HepG2 (cell line): ENCODE measurements around the gene SIAH2. TPM values are rescaled to one million over a fixed set of nuclear protein-coding genes. Genes with fewer than 3 reads are reported as not detected.

Source experiments
- CAMTA2 ChIP-seq: sonication (generic); formaldehyde crosslinking; IDR thresholded peaks from 2 replicates; pipeline ENCODE4 v1.4.0; 2020; ENCODE audit warnings: mild to moderate bottlenecking, missing genetic modification reagents, borderline replicate concordance
- CENPX ChIP-seq: sonication (generic); formaldehyde crosslinking; IDR thresholded peaks from 2 replicates; pipeline ENCODE4 v1.9.0; 2021; ENCODE audit warnings: mild to moderate bottlenecking, missing genetic modification reagents, moderate library complexity
- KLF16 ChIP-seq, 2 experiments: sonication (generic) in 1 of 2; formaldehyde crosslinking in 1 of 2; IDR thresholded peaks; 2 replicates each; pipeline versions ENCODE4 v1.6.1 to v1.8.0; 2016 to 2023; ENCODE audit warnings: missing genetic modification reagents in 2 of 2, missing compliant biosample characterization in 1 of 2
- MXI1 ChIP-seq: IDR thresholded peaks from 3 replicates; pipeline ENCODE4 v1.6.1; 2012; ENCODE audit warnings: low read depth, low read length, inconsistent platforms, borderline replicate concordance
- NKX3-1 ChIP-seq: sonication (generic); formaldehyde crosslinking; IDR thresholded peaks from 2 replicates; pipeline ENCODE4 v1.5.0; 2020; ENCODE audit warnings: missing genetic modification reagents
- RARA ChIP-seq: IDR thresholded peaks from 2 replicates; pipeline ENCODE4 v1.6.1; 2016; ENCODE audit warnings: missing genetic modification reagents, missing compliant biosample characterization
- RBM22 ChIP-seq: fragments of 200-400 bp; formaldehyde crosslinking; optimal IDR thresholded peaks from 2 replicates; pipeline ENCODE3; 2017; ENCODE audit warnings: mild to moderate bottlenecking, low read length, moderate library complexity
- REXO4 ChIP-seq: sonication (generic); formaldehyde crosslinking; IDR thresholded peaks from 2 replicates; pipeline ENCODE4 v1.8.0; 2022; ENCODE audit warnings: missing genetic modification reagents, mild to moderate bottlenecking, borderline replicate concordance
- SATB2 ChIP-seq: sonication (generic); formaldehyde crosslinking; IDR thresholded peaks from 2 replicates; pipeline ENCODE4 v1.5.0; 2020; ENCODE audit warnings: missing genetic modification reagents
- ZNF17 ChIP-seq: sonication (generic); formaldehyde crosslinking; IDR thresholded peaks from 2 replicates; pipeline ENCODE4 v1.5.0; 2020; ENCODE audit warnings: mild to moderate bottlenecking, missing genetic modification reagents
- ZNF251 ChIP-seq: sonication (generic); formaldehyde crosslinking; IDR thresholded peaks from 2 replicates; pipeline ENCODE4 v1.9.0; 2021; ENCODE audit warnings: mild to moderate bottlenecking, missing genetic modification reagents
- ZNF333 ChIP-seq: sonication (generic); formaldehyde crosslinking; IDR thresholded peaks from 2 replicates; pipeline ENCODE4 v1.4.0; 2020; ENCODE audit warnings: mild to moderate bottlenecking, missing genetic modification reagents, borderline replicate concordance
- ZNF350 ChIP-seq: sonication (generic); formaldehyde crosslinking; IDR thresholded peaks from 2 replicates; pipeline ENCODE4 v1.4.0; 2020; ENCODE audit warnings: mild to moderate bottlenecking, low read depth, missing genetic modification reagents, borderline replicate concordance
- ZNF501 ChIP-seq: sonication (generic); formaldehyde crosslinking; IDR thresholded peaks from 2 replicates; pipeline ENCODE4 v1.5.1; 2020; ENCODE audit warnings: mild to moderate bottlenecking, moderate library complexity, missing genetic modification reagents
- ZNF567 ChIP-seq: sonication (generic); formaldehyde crosslinking; IDR thresholded peaks from 2 replicates; pipeline ENCODE4 v1.8.1; 2023; ENCODE audit warnings: mild to moderate bottlenecking, missing genetic modification reagents, borderline replicate concordance
- ZNF577 ChIP-seq: sonication (generic); formaldehyde crosslinking; IDR thresholded peaks from 2 replicates; pipeline ENCODE4 v1.4.0; 2020; ENCODE audit warnings: mild to moderate bottlenecking, low read depth, missing genetic modification reagents, borderline replicate concordance
- ZNF589 ChIP-seq: sonication (generic); formaldehyde crosslinking; conservative IDR thresholded peaks from 2 replicates; pipeline ENCODE4 v1.8.0; 2022; ENCODE audit warnings: mild to moderate bottlenecking, moderate library complexity, missing genetic modification reagents
- ZNF615 ChIP-seq: sonication (generic); formaldehyde crosslinking; IDR thresholded peaks from 2 replicates; pipeline ENCODE4 v1.5.0; 2020; ENCODE audit warnings: mild to moderate bottlenecking, missing genetic modification reagents, borderline replicate concordance
- ZNF766 ChIP-seq: sonication (generic); formaldehyde crosslinking; IDR thresholded peaks from 2 replicates; pipeline ENCODE4 v1.5.0; 2020; ENCODE audit warnings: missing genetic modification reagents, borderline replicate concordance
- ZNF776 ChIP-seq: sonication (generic); formaldehyde crosslinking; IDR thresholded peaks from 2 replicates; pipeline ENCODE4 v1.4.0; 2020; ENCODE audit warnings: mild to moderate bottlenecking, missing genetic modification reagents
- ZSCAN25 ChIP-seq: sonication (generic); formaldehyde crosslinking; IDR thresholded peaks from 2 replicates; pipeline ENCODE4 v1.8.0; 2022; ENCODE audit warnings: mild to moderate bottlenecking, missing genetic modification reagents
- polyA plus RNA-seq, 8 experiments: library from polyadenylated mRNA; depleted of rRNA in 3 of 8; stranded (reverse) in 7 of 8; unstranded in 1 of 8; fragments of >200 nt; fragmentation: Illumina TruSeq in 4 of 8; extraction: Trizol in 4 of 8; gene quantifications; 2 replicates each; pipeline versions ENCODE4 v1.2.1 to v1.2.3, GENCODE V29; 2011 to 2016; ENCODE audit warnings: low read depth in 4 of 8, missing spikeins in 1 of 8, mixed read lengths in 1 of 8; ENCODE audit not compliant: insufficient read depth in 1 of 8
- total RNA-seq, 5 experiments: library from RNA; depleted of rRNA; stranded (reverse); fragments of >200 nt; fragmentation: Illumina TruSeq; extraction: Trizol; gene quantifications; 2 replicates each; pipeline ENCODE4 v1.2.3, GENCODE V29; 2016; ENCODE audit warnings: low read depth in 1 of 5
- TF ChIP-seq, protein P1 (sequence below): sonication (generic); formaldehyde crosslinking; IDR thresholded peaks from 2 replicates; pipeline ENCODE4 v1.4.0; 2020; ENCODE audit warnings: missing genetic modification reagents
- TF ChIP-seq, protein P2 (sequence below): sonication (generic); formaldehyde crosslinking; IDR thresholded peaks from 2 replicates; pipeline ENCODE4 v1.4.0; 2020; ENCODE audit warnings: missing genetic modification reagents
- TF ChIP-seq, protein P3 (sequence below): sonication (generic); formaldehyde crosslinking; IDR thresholded peaks from 2 replicates; pipeline ENCODE4 v1.9.0; 2021; ENCODE audit warnings: missing genetic modification reagents, borderline replicate concordance
- TF ChIP-seq, protein P4 (sequence below): IDR thresholded peaks from 2 replicates; pipeline ENCODE4 v1.6.1; 2018; ENCODE audit warnings: missing genetic modification reagents, mild to moderate bottlenecking, missing compliant biosample characterization

Gene SIAH2
- total and polyA plus RNA-seq, 2 of the 13 experiments (the other 11 are each of a cell fraction or from before 2014, with no cell fraction given), result 71.8 to 117 TPM

DNA sequence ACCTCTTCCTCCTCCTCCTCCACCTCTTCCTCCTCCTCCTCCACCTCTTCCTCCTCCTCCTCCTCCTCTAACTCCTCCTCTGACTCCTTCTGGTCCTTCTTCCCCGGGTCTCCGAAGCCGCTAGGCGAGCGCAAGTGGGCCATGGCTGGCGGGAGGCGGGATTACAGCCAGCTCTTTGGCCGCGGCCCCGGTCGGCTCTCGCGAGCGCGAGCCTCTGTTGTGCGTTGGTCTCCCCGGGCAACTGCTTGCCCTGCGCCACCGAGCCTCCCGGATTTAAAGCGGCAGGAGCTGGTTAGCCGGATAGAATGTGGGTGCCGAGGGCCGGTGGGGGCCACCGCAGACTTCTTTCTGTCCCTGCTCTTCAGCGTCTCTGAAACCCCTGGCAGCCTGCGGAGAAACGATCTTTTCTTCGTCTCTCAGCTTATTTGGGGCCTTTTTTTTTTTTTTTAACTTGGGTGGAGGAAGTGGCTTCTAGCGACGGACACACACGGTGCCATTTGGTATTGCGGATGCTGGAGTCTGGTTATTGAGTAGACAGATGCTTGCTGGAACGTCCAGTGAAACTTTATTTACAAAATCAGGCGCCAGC is 59.1 kb downstream of the SIAH2 start, which contains the start of gene ERICH6 (continued):
- TF ChIP-seq, protein P1, sequence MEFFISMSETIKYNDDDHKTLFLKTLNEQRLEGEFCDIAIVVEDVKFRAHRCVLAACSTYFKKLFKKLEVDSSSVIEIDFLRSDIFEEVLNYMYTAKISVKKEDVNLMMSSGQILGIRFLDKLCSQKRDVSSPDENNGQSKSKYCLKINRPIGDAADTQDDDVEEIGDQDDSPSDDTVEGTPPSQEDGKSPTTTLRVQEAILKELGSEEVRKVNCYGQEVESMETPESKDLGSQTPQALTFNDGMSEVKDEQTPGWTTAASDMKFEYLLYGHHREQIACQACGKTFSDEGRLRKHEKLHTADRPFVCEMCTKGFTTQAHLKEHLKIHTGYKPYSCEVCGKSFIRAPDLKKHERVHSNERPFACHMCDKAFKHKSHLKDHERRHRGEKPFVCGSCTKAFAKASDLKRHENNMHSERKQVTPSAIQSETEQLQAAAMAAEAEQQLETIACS, result no peak
- TF ChIP-seq ZNF501 (CRISPR knock-in tag), result peak; percentile 57; the same call in 1 of the 2 replicates
- peak; percentile 47; the same call in 1 of the 2 replicates for TF ChIP-seq ZNF350
- TF ChIP-seq KLF16 (CRISPR knock-in tag; IDR thresholded peaks at IDR 0.05), result no peak
- TF ChIP-seq ZNF577 (CRISPR knock-in tag), result no peak
- no peak for TF ChIP-seq ZSCAN25 (CRISPR knock-in tag)
- TF ChIP-seq ZNF766 (CRISPR knock-in tag), result no peak
- no peak for TF ChIP-seq RARA (CRISPR knock-in tag)
- TF ChIP-seq, protein P2, sequence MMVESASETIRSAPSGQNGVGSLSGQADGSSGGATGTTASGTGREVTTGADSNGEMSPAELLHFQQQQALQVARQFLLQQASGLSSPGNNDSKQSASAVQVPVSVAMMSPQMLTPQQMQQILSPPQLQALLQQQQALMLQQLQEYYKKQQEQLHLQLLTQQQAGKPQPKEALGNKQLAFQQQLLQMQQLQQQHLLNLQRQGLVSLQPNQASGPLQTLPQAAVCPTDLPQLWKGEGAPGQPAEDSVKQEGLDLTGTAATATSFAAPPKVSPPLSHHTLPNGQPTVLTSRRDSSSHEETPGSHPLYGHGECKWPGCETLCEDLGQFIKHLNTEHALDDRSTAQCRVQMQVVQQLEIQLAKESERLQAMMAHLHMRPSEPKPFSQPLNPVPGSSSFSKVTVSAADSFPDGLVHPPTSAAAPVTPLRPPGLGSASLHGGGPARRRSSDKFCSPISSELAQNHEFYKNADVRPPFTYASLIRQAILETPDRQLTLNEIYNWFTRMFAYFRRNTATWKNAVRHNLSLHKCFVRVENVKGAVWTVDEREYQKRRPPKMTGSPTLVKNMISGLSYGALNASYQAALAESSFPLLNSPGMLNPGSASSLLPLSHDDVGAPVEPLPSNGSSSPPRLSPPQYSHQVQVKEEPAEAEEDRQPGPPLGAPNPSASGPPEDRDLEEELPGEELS (CRISPR knock-in tag), result no peak
- TF ChIP-seq ZNF333, result no peak
- TF ChIP-seq RBM22, result no peak
- no peak for TF ChIP-seq ZNF17 (CRISPR knock-in tag)
- TF ChIP-seq ZNF251, result no peak
- TF ChIP-seq ZNF615 (CRISPR knock-in tag), result no peak
- no peak for TF ChIP-seq ZNF776 (CRISPR knock-in tag)
- no peak for TF ChIP-seq NKX3-1 (CRISPR knock-in tag)
- TF ChIP-seq ZNF567, result 0 out of 2 replicates have a peak, but pooled peaks have one; percentile 33
- TF ChIP-seq SATB2 (CRISPR knock-in tag), result no peak
- TF ChIP-seq CENPX (CRISPR knock-in tag), result no peak
- TF ChIP-seq CAMTA2, result no peak
- no peak for TF ChIP-seq ZNF589 (CRISPR knock-in tag)
- TF ChIP-seq, protein P3, sequence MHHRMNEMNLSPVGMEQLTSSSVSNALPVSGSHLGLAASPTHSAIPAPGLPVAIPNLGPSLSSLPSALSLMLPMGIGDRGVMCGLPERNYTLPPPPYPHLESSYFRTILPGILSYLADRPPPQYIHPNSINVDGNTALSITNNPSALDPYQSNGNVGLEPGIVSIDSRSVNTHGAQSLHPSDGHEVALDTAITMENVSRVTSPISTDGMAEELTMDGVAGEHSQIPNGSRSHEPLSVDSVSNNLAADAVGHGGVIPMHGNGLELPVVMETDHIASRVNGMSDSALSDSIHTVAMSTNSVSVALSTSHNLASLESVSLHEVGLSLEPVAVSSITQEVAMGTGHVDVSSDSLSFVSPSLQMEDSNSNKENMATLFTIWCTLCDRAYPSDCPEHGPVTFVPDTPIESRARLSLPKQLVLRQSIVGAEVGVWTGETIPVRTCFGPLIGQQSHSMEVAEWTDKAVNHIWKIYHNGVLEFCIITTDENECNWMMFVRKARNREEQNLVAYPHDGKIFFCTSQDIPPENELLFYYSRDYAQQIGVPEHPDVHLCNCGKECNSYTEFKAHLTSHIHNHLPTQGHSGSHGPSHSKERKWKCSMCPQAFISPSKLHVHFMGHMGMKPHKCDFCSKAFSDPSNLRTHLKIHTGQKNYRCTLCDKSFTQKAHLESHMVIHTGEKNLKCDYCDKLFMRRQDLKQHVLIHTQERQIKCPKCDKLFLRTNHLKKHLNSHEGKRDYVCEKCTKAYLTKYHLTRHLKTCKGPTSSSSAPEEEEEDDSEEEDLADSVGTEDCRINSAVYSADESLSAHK (CRISPR knock-in tag), result no peak
- no peak for TF ChIP-seq REXO4
- TF ChIP-seq, protein P4, sequence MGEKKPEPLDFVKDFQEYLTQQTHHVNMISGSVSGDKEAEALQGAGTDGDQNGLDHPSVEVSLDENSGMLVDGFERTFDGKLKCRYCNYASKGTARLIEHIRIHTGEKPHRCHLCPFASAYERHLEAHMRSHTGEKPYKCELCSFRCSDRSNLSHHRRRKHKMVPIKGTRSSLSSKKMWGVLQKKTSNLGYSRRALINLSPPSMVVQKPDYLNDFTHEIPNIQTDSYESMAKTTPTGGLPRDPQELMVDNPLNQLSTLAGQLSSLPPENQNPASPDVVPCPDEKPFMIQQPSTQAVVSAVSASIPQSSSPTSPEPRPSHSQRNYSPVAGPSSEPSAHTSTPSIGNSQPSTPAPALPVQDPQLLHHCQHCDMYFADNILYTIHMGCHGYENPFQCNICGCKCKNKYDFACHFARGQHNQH, result peak; percentile 51; the same call in 1 of the 2 replicates
- peak; percentile 90 for TF ChIP-seq MXI1
